Neural crest cell (in vitro differentiated cells): Measurements from ENCODE around the gene TMEM9. TPM values are rescaled to one million over a fixed set of nuclear protein-coding genes. Genes with fewer than 3 reads are reported as not detected.

Experiments
- DNase-seq: peaks from one replicate; pipeline ENCODE4 v3.0.0; 2021; ENCODE audit warnings: low read depth, mixed read lengths, low spot score
- H3K27ac Mint-ChIP-seq: one replicate; pipeline ENCODE4 v1.8.0; 2021; ENCODE audit warnings: mild to moderate bottlenecking, mixed read lengths; ENCODE audit not compliant: unreplicated experiment
- H3K27me3 Mint-ChIP-seq: 2 replicates; pipeline ENCODE4 v1.8.0; 2021; ENCODE audit warnings: low read depth, mild to moderate bottlenecking, mixed read lengths
- H3K36me3 Mint-ChIP-seq: 2 replicates; pipeline ENCODE4 v1.8.0; 2021; ENCODE audit warnings: low read depth, mild to moderate bottlenecking, mixed read lengths
- H3K4me1 Mint-ChIP-seq: 2 replicates; pipeline ENCODE4 v1.8.0; 2021; ENCODE audit warnings: mixed read lengths
- H3K4me3 Mint-ChIP-seq: one replicate; pipeline ENCODE4 v1.8.0; 2021; ENCODE audit warnings: mild to moderate bottlenecking, mixed read lengths
- H3K9me3 Mint-ChIP-seq: 2 replicates; pipeline ENCODE4 v1.8.0; 2021; ENCODE audit warnings: mixed read lengths
- total RNA-seq: library from RNA; stranded (reverse); gene quantifications from 2 replicates; pipeline ENCODE4 v1.2.1, GENCODE V29; 2021
- TF ChIP-seq, protein P1 (sequence below): fragments of 200-600 bp; sonication (generic); conservative IDR thresholded peaks from 2 replicates; pipeline ENCODE4 v1.5.0; 2021; ENCODE audit warnings: antibody characterized with exemption, mild to moderate bottlenecking

TMEM9 gene
- total RNA-seq, 1 donor from 2014 or later = 89.4 TPM

DNA sequence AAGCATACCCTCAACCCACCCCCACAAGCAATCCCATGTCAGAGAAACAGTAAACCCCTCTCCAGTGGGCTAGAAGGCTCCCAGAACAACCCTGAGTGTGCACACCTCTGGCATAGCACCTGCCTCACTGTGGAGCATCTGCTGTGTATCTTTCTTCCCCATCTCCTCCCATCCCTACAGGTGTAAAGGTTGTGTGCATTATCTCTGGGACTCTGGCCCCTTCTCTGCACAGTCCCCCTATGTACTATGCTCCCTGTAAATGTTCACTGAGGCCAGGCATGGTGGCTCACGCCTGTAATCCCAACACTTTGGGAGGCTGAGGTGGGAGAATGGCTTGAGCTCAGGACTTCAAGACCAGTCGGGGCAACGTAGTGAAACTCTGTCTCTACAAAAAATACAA is 41.3 kb downstream of the TMEM9 start:
- TF ChIP-seq, protein P1, sequence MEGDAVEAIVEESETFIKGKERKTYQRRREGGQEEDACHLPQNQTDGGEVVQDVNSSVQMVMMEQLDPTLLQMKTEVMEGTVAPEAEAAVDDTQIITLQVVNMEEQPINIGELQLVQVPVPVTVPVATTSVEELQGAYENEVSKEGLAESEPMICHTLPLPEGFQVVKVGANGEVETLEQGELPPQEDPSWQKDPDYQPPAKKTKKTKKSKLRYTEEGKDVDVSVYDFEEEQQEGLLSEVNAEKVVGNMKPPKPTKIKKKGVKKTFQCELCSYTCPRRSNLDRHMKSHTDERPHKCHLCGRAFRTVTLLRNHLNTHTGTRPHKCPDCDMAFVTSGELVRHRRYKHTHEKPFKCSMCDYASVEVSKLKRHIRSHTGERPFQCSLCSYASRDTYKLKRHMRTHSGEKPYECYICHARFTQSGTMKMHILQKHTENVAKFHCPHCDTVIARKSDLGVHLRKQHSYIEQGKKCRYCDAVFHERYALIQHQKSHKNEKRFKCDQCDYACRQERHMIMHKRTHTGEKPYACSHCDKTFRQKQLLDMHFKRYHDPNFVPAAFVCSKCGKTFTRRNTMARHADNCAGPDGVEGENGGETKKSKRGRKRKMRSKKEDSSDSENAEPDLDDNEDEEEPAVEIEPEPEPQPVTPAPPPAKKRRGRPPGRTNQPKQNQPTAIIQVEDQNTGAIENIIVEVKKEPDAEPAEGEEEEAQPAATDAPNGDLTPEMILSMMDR = no peak
- peak overlapping the region; percentile 47 for H3K4me3 Mint-ChIP-seq
- no peaks in the 10 kb centered on the region for H3K36me3 Mint-ChIP-seq
- no peaks in the 10 kb centered on the region for H3K9me3 Mint-ChIP-seq
- peaks cover 29% of the 10 kb centered on the region for H3K27me3 Mint-ChIP-seq
- no peak overlapping the region for H3K27ac Mint-ChIP-seq
- DNase-seq = no peak
- peaks cover 16% of the 10 kb centered on the region for H3K4me1 Mint-ChIP-seq

DNA sequence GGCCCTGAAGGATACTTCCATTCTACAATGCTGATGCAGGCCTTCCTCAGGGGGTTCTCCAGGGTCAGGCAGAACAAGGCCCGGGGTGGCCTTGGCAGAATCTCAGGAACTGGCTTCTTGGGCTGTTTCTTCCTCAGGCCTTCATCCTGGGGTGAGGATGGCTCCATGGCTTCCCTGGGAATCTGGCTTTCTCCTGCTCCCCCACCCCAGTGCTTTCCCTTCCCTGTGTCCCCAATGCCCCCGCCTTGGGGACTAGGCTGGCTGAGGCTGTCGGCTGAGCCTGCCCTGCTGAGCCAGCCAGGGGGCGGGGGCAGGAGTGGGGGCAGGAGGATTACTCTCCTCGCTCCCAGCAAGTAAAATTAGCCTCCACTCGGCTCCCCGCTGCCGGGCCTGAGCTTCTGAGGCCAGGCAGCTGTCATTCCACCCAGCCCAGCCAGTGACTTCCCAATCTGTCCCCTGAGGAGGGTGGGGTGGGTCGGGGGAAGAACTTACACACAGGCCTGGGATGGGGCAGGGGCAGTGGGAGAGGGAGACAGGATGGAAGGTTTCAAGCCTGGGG is 42.0 kb downstream of the TMEM9 start, which contains the start of gene CACNA1S:
TSS of gene CACNA1S (minus strand) at position 254 of the 559 bp plus-strand sequence. CDS start at position 167, 87 bp downstream.
- Mint-ChIP-seq H3K27me3 (peaks cover 26% of the 10 kb centered on the region), H3K4me3 (peak within 1 kb of the TSS; percentile 47), H3K4me1 (peaks cover 23% of the 10 kb centered on the region), H3K9me3 (no peaks in the 10 kb centered on the region), H3K36me3 (no peaks in the 10 kb centered on the region), H3K27ac (no peak within 1 kb of the TSS)
- no peak for DNase-seq
- TF ChIP-seq, protein P1 = no peak

DNA sequence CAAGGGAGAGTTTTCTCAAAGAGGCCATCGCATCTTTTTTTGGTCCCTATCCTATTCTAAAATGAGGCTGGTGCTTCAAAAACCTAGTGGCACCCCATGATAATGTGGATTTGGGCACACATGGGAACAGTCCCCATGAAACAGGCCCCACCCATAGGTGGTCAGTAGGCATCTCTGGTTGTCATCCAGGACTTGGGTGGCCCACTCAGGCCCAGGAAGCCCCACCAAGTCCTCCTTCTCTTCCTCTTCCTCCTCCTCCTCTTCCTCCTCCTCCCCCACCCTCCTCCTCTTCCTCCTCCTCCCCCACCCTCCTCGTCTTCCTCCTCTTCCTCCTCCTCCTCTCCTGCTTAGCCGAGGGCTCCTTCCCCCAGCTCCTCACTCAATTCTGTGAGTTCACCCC is 42.6 kb downstream of the TMEM9 start:
- DNase-seq = no peak
- H3K27ac Mint-ChIP-seq = no peak overlapping the region
- peaks cover 24% of the 10 kb centered on the region for H3K4me1 Mint-ChIP-seq
- TF ChIP-seq, protein P1 = no peak
- H3K27me3 Mint-ChIP-seq = peaks cover 24% of the 10 kb centered on the region
- no peaks in the 10 kb centered on the region for H3K36me3 Mint-ChIP-seq
- no peak overlapping the region for H3K4me3 Mint-ChIP-seq
- no peaks in the 10 kb centered on the region for H3K9me3 Mint-ChIP-seq

DNA sequence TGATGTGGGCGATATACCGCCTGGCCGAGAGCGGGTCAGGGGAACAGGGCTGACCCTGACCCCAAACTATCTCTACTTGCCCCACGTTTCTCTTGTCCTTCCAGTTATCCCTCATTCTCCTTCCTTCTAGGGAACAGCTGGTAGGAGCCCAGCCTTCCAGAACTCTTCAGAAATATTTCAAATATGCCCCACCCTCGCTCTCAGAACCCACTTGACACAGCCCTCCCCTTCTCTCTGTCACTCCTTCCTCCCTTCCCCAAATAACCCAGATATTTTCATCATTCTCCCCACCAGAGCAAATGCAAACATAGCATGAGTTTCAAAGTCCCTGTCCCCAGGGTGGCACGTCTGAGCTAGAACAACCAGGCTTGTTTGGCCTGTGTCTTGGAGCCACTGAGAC is 43.1 kb downstream of the TMEM9 start:
- Mint-ChIP-seq H3K27ac (no peak overlapping the region), H3K4me1 (peaks cover 29% of the 10 kb centered on the region), H3K36me3 (no peaks in the 10 kb centered on the region), H3K9me3 (no peaks in the 10 kb centered on the region), H3K4me3 (no peak overlapping the region), H3K27me3 (peaks cover 19% of the 10 kb centered on the region)
- TF ChIP-seq, protein P1 = no peak
- no peak for DNase-seq

DNA sequence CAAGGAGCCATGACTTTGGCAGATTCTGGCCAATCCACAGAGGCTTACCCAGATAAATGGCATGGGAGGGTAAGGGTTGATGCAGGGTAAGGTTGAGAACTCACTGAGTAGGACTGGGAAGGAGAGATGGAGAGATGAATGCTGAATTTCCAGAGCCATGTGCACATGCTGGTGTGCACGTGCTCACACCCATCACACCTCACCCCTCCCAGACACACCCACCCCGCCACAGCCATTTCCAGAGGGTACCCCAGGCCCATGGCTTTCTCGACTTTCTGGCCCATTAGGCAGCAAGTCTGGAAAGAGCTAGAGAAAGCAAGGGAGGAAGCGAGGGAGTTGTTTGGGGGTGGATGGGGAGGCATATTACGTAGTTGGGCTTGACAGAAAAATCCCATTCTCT is 43.7 kb downstream of the TMEM9 start:
- DNase-seq = no peak
- H3K4me1 Mint-ChIP-seq = peaks cover 30% of the 10 kb centered on the region
- TF ChIP-seq, protein P1 = no peak
- peaks cover 14% of the 10 kb centered on the region for H3K27me3 Mint-ChIP-seq
- H3K27ac Mint-ChIP-seq = no peak overlapping the region
- no peak overlapping the region for H3K4me3 Mint-ChIP-seq
- H3K36me3 Mint-ChIP-seq = no peaks in the 10 kb centered on the region
- no peaks in the 10 kb centered on the region for H3K9me3 Mint-ChIP-seq
